Measurements from ENCODE around the gene KIAA0232.

GRCh38 chr4:6772223-6772928, 10.2 kb upstream of the KIAA0232 start:
- no peak for TF ChIP-seq CTCF (IDR thresholded peaks at IDR 0.05)
- no peak for TF ChIP-seq POLR2A (IDR thresholded peaks at IDR 0.05)

Measured in right lobe of liver (tissue), 4 donors.